Measurements from ENCODE around the gene SCNN1A.

GRCh38 chr12:6336889-6337853 is 38.2 kb downstream of the SCNN1A start:
- TF ChIP-seq, protein P1, sequence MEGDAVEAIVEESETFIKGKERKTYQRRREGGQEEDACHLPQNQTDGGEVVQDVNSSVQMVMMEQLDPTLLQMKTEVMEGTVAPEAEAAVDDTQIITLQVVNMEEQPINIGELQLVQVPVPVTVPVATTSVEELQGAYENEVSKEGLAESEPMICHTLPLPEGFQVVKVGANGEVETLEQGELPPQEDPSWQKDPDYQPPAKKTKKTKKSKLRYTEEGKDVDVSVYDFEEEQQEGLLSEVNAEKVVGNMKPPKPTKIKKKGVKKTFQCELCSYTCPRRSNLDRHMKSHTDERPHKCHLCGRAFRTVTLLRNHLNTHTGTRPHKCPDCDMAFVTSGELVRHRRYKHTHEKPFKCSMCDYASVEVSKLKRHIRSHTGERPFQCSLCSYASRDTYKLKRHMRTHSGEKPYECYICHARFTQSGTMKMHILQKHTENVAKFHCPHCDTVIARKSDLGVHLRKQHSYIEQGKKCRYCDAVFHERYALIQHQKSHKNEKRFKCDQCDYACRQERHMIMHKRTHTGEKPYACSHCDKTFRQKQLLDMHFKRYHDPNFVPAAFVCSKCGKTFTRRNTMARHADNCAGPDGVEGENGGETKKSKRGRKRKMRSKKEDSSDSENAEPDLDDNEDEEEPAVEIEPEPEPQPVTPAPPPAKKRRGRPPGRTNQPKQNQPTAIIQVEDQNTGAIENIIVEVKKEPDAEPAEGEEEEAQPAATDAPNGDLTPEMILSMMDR (IDR thresholded peaks at IDR 0.05) = no peak
- TF ChIP-seq EP300 (IDR thresholded peaks at IDR 0.05) = no peak

Measured in esophagus muscularis mucosa (tissue), 3 donors.